Measurements from ENCODE around the gene ABHD8.

Gene ABHD8

DNA sequence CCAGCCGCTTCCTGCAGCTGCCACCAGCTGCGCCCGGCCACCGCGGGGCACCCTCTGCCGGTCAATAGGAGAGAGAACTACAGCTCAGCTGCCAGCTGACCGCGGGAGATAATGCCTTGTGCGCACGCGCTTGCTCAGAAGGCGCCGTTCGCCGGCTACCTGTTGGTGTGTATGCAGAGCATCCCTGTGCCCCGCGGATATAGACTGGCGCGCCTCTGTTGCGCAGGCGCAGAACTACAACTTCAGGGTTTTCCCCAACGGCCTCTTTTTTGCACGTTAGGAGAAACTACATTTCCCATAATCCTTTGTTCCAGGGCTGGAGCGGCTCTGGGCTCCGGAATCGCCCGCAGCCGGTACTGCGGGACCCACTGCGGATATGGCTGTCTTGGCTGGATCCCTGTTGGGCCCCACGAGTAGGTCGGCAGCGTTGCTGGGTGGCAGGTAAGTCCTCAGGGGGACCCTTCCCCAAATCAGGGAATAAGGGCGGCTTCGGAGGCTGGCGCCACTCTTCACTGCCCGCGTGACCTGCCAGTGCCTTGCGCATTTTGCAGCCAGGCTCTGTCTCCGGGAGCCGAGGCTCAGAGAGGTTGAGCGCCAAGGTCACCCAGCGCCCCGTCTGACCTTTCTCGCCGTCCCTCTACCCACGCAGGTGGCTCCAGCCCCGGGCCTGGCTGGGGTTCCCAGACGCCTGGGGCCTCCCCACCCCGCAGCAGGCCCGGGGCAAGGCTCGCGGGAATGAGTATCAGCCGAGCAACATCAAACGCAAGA, 2.5 kb upstream of the ABHD8 start, which contains the start of gene MRPL34:
TSS of gene MRPL34 (plus strand) at position 356 of the 768 bp plus-strand sequence. CDS start at position 377, 21 bp downstream.
- in situ Hi-C loops (cut with MboI; ENCODE audit: low sequenced_read_pairs, unreplicated experiment), result no loop called here
- TF ChIP-seq, protein P1, sequence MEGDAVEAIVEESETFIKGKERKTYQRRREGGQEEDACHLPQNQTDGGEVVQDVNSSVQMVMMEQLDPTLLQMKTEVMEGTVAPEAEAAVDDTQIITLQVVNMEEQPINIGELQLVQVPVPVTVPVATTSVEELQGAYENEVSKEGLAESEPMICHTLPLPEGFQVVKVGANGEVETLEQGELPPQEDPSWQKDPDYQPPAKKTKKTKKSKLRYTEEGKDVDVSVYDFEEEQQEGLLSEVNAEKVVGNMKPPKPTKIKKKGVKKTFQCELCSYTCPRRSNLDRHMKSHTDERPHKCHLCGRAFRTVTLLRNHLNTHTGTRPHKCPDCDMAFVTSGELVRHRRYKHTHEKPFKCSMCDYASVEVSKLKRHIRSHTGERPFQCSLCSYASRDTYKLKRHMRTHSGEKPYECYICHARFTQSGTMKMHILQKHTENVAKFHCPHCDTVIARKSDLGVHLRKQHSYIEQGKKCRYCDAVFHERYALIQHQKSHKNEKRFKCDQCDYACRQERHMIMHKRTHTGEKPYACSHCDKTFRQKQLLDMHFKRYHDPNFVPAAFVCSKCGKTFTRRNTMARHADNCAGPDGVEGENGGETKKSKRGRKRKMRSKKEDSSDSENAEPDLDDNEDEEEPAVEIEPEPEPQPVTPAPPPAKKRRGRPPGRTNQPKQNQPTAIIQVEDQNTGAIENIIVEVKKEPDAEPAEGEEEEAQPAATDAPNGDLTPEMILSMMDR (IDR thresholded peaks at IDR 0.05; ENCODE audit: borderline replicate concordance, control extremely low read depth, extremely low read depth, insufficient read depth, missing control alignments), result peak; percentile 72

DNA sequence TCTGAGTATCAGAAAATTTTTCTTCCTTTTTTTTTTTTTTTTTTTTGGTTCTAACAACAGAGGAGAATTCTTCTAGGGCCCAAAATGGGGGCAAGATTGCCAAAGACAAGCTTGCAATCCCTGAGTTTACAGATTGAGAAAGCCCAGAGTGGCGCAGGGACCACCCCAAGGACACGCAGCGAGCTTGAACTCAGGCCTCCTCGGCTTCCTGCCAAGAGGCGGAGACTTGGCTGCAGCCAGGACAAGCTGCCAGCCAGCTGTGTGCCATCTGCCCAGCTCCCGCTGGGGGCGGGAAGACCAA, 1.9 kb upstream of the ABHD8 start:
- DNase-seq (ENCODE audit: low spot score), result no peak
- TF ChIP-seq, protein P1 (IDR thresholded peaks at IDR 0.05; ENCODE audit: borderline replicate concordance, control extremely low read depth, extremely low read depth, insufficient read depth, missing control alignments), result no peak
- in situ Hi-C loops (cut with MboI; ENCODE audit: low sequenced_read_pairs, unreplicated experiment), result no loop called here

More for the DNA sequence above, 2.5 kb upstream of the ABHD8 start, which contains the start of gene MRPL34:
- peak; percentile 90 for DNase-seq (ENCODE audit: low spot score)

DNA sequence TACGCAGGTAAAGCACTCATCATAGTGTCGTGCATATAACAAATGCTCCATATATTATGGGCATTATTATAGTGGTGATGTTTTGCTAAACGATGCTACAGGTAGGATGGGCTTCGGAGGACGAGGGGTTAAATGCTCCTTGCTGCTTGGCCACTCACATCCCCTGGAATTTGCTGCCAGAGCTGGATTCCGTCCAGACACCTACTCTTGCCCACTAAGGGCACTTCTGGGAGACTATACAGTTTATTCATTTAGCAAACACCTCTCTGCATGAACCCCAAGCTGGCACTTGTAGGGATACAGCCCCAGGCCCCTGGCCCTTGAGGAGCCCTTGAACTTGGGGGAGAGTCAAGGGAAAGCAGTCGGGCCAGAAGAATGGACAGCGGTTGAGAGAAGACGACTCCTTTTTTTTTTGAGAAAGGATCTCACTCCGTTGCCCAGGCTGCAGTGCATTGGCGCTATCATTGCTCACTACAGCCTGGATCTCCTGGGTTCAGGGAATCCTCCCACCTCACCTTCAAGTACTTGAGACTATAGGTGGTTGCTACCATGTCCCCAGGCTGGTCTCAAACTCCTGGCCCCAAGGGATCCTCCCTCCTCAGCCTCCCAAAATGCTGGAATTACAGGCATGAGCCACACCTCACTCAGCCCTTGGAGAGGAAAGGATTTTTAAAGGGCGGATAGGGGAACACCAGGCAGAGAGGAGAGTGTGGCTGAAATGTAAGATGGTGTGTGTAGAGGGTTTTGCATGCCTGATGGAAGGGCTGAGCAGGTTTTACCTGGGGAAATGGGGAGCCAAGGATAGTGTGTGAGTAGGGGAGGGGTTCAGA, 1.4 kb upstream of the ABHD8 start:
- in situ Hi-C loops (cut with MboI; ENCODE audit: low sequenced_read_pairs, unreplicated experiment), result no loop called here
- no peak for DNase-seq (ENCODE audit: low spot score)
- TF ChIP-seq, protein P1 (IDR thresholded peaks at IDR 0.05; ENCODE audit: borderline replicate concordance, control extremely low read depth, extremely low read depth, insufficient read depth, missing control alignments), result no peak

DNA sequence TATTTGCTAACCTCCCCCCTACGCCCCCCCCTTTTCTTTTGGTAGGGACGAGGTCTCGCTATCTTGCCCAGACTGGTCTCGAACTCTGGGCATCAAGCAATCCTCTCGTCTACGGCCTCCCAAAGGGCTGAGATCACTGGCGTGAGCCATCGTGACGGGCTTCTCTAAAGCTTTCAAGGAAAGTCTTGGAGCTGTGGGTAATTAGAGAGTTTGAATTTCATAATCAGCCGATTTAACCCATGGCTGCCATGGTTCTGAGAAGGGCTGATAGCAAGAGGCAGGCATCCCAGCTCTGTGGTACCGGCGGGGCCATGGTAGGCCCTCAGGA, 679 bp upstream of the ABHD8 start:
- no peak for DNase-seq (ENCODE audit: low spot score)
- TF ChIP-seq, protein P1 (IDR thresholded peaks at IDR 0.05; ENCODE audit: borderline replicate concordance, control extremely low read depth, extremely low read depth, insufficient read depth, missing control alignments), result no peak
- in situ Hi-C loops (cut with MboI; ENCODE audit: low sequenced_read_pairs, unreplicated experiment), result no loop called here

DNA sequence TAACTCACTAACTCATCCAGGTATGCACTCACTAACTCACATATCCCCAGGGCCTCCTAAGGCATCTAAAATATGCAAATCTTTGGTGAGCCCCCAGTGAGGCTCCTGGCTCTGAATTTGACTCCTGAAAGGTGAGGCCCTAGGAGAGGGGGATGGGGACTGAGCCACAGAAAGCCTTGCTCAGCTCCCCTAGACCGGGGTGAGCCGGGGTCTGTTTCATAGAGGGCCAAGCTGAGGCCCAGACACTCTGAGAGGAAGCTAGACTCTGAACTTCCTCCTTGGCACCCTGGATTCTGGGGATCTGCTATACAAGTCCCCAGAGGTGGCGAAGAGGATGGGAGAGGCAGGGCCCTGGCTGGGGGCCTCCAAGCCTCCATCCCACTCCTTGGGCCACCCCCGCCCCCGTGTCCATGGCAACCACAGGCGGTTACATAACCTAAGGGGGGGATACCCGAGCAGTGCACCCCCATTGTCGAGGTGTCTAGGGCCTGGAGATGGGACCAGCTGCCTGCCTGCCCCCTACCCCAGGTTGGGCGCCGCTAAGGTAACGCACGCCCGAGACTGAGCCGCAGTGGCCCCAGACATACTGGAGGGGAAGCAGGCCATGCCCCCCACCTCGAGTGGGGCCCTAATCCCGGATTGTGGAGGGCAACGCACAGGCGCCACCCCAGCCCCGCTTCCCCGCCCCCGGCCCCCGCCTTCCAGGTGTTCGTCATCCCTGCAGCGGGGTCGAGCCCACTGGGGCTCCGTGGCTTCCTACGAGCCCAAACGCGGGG, 646 bp downstream of the ABHD8 start:
- no peak for DNase-seq (ENCODE audit: low spot score)
- in situ Hi-C loops (cut with MboI; ENCODE audit: low sequenced_read_pairs, unreplicated experiment), result no loop called here
- TF ChIP-seq, protein P1 (IDR thresholded peaks at IDR 0.05; ENCODE audit: borderline replicate concordance, control extremely low read depth, extremely low read depth, insufficient read depth, missing control alignments), result no peak

DNA sequence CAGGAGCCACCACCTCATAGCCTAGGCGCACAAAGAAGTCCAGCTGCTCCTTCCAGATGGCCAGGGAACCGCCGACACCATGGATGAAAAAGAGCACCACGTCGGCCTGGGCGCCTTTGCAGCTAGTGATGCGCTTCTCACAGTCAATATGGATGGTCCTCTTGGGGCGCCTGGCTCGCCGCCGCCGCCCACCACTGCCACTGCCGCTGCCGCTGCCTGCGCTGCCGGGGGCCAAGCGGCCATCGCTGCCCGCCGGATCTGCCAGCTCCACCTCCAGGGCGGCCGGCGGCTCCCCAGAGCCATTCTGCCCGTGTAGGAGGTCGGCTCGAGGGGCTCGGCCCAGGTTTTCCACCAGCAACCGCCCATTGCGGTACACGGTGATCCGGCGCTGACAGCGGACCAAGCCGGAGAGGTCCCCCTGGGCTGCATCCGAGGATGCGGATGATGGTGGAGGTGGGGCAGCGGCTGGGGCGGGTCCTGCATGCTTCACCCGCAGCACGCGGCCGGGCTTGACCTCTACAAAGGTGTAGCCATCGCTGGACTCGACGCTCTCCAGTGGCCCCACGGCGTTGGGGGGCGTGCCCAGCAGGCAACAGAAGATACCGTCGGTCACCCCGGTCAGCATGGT, 2.1 kb downstream of the ABHD8 start:
- no peak for DNase-seq (ENCODE audit: low spot score)
- in situ Hi-C loops (cut with MboI; ENCODE audit: low sequenced_read_pairs, unreplicated experiment), result no loop called here
- TF ChIP-seq, protein P1 (IDR thresholded peaks at IDR 0.05; ENCODE audit: borderline replicate concordance, control extremely low read depth, extremely low read depth, insufficient read depth, missing control alignments), result no peak
